NCI-H2107 (cell line): Measurements from ENCODE around the gene MSH2.
"Not testable (repeated sequence)": the region's sequence is repeated elsewhere in the genome, so short reads cannot be mapped to it uniquely, and the experiment has no call there.

Experiments used
- DNase-seq: peaks from one replicate; lab custom pipeline; 2025; lab: John Stamatoyannopoulos, UW

Gene MSH2

DNA sequence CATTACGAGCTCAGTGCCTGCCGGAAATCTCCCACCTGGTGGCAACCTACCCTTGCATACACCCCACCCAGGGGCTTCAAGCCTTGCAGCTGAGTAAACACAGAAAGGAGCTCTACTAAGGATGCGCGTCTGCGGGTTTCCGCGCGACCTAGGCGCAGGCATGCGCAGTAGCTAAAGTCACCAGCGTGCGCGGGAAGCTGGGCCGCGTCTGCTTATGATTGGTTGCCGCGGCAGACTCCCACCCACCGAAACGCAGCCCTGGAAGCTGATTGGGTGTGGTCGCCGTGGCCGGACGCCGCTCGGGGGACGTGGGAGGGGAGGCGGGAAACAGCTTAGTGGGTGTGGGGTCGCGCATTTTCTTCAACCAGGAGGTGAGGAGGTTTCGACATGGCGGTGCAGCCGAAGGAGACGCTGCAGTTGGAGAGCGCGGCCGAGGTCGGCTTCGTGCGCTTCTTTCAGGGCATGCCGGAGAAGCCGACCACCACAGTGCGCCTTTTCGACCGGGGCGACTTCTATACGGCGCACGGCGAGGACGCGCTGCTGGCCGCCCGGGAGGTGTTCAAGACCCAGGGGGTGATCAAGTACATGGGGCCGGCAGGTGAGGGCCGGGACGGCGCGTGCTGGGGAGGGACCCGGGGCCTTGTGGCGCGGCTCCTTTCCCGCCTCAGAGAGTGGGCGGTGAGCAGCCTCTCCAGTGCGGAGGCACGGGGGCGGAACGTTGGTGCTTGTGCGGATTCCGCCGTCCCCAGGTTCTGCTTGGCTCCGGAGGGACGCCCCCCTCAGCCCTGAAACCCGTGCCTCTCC lies at the start of gene MSH2:
Gene MSH2 (plus strand): TSS at position 352 of the 804 bp plus-strand sequence. CDS start 36 bp downstream, at position 388.
- peak; percentile 78 for DNase-seq

DNA sequence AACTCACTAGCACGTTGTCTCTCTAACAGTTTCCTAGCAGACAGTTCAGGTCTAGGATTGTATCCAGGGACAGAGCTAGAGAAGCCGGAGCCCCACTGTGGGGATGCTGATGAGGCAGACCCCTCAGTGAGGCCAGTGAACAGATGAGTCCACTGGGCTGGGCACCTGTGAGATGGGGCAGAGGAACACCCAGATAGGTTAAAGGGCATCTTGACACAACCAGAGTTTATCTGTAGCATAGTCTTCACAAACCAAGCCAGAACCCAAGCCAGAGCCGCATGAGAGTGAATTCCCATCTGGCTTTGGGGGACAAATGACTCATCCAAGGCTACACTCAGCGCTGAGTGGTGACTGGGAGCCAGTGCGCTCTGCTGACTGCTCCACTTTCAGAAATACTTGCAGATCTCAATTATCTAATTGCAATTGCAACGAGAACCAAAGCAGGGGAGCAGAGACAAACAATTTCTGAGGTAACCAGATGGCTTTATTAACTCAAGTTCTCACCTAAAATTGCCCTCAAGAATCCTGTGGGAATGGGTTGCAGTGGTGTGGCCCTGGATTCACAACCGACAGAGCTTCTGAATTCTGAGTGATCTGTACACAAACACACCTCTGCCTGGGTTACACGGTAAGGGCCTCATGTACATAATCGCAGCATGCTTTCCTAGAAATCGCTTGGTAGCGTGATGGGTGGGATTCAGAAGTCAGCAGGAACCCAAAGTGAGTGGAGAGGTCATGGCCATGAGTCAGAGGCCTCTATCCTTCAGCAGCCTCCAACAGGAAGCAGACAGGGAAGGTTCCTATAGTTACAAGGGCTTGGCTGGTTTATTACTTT lies 48.7 kb upstream of the MSH2 start:
- DNase-seq: no peak

DNA sequence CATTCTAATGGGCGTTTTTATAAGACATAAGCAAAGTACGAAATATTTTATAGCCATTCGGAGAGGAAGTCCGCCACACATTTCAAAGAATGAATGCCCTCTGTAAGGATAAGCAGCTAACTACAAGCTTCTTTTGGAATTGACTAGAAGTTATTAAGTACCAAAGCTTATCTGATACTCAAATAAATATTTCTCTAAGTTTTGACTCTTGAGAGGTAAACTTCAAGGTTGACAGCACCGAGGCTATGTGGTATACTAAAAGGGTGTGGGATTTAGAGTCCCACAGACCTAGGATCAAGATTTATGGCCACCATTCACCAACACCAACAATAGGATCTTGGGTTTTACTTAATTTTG lies 48.1 kb upstream of the MSH2 start:
- DNase-seq: no peak

DNA sequence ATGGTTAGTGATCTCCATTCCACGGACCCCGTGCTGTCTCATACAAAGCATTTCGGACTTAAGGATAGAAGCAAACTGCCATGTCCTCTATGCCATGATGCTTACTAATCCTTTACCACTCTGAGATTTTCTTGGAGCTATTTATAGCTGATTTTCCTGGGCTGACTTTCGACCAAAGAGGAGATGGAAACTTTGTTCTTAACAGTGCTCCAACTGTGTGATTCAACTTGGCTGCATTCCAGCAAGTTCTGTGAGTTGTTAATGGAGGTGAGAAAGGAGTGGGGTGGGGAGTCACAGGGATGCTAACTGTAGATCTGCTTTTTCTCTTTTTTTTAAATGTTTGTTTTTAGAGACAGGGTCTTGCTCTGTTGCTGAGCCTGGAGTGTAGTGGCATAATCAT lies 45.5 kb upstream of the MSH2 start:
- no peak for DNase-seq

DNA sequence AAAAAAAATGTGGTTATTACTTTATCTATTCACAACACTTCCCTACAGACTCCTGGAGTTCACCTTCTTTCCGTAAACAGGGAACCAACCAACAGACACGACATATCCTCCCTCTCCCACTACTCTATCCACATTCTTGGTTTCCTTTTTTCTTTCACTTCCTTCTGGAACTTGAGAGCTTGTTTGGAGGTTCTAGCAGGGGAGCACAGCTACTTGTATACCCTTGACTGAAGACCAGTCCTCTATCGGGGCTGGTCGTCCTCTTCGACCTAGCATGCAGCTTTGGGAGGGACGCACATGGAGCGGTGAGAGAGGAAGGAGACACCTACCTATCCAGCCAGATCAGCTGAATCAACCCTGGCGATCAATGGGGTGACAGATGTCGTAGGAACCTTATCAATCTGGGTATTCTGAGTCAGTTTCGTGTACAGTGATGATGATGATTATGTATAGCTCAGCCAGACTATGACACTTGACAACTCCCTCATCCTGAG lies 43.5 kb upstream of the MSH2 start:
- DNase-seq: no peak

DNA sequence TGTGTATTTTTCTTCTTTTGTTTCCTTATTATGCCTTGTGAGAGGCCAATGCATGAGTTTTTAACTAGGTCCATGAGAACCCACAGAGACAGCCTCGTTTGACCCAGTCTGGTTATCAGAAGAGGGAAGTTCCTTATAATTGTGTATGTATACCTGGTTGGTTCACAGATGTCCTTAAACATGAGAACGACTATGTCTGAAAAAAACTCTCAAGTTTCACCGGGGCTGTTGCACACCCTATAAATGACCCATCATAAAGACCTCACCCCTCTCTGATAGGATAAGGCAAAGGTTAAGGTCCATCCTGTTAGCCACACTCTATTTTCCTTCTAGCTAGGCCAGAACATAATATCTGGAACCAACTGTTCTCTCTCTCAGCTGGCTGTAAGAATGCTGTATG lies 42.7 kb upstream of the MSH2 start:
- no peak for DNase-seq

DNA sequence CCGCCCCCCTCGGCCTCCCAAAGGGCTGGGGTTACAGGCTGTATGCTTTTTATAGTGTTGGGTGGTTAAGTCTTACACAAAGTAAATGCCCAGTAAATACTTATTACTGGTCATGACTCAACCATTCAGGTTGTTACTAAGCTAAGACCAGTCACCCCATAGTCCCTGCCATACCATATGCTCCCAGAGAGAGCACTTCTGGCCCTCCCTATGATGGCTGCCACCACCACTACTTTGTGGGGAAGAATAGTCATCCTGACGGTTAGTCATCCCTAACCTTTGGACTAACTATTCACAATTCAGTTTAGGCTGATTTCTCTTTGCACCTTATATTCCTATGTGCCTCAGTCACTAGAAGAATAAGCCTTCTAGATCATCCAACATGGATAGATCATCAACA lies 42.0 kb upstream of the MSH2 start:
- no peak for DNase-seq

DNA sequence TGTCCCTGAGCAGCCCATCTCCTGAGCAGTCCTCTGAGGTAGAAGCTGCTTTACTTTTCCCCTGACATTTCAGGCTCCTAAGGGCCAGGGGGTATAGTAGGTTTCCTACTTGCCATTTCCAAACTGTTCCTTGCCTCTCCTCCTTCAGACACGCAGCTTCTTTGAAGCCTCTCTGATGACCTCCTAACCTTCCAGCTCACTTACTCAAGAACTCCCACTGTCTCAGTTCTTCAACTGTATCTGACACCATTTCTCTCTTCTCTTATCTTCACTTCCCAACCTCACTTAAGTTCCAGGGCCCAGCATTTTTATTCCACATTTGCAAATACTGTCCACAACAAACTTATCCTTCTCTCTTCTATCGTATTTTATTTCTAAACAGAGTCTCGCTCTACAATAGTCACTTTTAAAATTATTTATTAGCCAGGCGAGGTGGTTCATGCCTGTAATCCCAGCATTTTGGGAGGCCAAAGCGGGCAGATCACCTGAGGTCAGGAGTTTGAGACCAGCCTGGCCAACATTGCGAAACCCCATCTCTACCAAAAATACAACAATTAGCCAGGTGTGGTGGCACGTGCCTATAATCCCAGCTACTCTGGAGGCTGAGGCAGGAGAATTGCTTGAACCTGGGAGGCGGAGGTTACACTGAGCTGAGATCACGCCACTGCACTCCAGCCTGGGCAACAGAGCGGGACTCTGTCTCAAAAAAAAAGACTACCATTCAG lies 41.3 kb upstream of the MSH2 start:
- not testable (repeated sequence) for DNase-seq

DNA sequence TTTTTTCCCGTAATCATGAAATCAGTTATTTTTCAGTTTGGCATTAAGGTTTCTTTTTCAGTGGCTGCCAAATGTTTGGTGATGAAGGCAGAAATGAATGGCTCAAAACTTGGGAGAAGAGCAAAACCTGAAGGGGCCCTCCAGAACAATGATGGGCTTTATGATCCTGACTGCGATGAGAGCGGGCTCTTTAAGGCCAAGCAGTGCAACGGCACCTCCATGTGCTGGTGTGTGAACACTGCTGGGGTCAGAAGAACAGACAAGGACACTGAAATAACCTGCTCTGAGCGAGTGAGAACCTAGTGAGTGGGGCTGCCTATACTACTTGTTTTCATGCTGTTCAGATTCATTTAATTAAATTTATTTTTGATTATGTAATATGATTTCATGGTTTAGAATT lies 29.2 kb upstream of the MSH2 start:
- DNase-seq: no peak

DNA sequence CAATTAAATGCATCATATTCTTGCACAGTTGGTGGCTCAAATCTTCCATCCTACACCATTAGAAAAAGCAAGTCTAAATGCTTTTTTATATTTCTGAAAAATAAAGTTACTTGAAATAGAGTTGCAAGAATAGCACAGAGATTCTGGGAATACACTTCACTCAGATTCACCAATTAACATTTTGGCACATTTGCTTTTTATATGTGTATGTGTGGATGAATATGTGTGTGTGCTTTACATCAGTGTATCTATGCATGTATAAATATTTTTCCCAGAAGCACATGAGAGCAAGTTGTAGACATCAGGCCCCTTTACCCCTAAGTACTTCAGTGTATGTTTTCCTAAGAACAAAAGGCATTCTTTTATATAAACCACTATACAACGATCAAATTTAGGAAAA lies 27.6 kb upstream of the MSH2 start:
- no peak for DNase-seq

DNA sequence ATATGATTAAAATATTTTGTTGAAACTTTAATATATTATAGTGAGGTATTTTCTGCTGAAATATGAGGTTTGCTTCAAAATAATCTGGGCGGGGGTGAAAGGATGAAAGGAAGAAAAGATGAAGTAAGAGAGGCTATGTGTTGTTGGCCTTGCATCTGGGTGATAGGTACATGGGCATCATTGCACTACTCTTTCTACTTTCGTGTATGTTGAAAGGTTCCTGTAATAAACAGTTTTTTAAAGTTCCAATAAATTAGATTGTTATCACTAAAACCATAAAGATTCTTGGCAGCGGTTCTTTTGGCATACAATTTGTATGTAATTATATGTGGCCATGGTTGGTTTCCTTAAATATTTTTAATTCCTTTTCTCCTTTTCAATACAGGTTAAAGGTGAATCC lies 23.6 kb upstream of the MSH2 start:
- DNase-seq: no peak

DNA sequence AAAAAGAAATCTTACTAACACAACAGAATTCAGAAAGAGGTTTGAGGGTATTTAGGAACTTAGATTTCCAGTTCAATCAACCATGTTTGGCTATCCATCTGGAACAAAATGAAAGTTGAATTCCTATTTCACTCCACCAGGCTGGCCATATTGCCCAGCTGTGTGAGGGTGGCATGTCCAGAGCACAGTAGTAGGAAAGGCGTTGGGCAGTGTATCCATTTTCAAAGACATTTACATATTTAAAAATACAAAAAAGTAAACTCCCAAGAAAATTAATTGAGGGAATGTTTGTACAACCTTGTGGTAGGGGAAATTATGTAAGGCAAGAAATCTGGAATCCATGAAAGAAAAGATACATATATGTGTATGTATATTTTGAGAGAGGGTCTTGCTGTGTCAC lies 21.5 kb upstream of the MSH2 start:
- DNase-seq: no peak

DNA sequence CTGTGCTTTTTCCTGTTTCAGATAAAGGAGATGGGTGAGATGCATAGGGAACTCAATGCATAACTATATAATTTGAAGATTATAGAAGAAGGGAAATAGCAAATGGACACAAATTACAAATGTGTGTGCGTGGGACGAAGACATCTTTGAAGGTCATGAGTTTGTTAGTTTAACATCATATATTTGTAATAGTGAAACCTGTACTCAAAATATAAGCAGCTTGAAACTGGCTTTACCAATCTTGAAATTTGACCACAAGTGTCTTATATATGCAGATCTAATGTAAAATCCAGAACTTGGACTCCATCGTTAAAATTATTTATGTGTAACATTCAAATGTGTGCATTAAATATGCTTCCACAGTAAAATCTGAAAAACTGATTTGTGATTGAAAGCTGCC lies 16.4 kb upstream of the MSH2 start:
- no peak for DNase-seq

DNA sequence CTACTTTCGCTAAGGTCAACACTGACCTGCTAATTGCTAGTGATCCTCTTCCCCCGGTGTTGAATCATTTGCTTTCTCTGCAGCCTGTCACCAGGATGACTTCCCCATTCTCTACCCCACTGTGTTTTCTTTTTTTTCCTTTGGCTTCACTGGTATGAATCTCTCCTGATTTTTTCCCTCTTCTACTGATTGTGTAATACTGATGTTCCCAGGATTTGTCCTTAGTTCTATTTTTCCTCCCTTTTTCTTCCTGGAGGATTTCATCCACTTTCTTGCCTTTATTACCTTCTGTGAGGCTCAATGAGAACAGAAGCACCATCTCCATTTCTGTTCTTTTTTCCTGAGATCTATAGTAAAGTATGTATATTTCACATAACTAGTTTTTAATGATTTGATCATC lies 14.1 kb upstream of the MSH2 start:
- no peak for DNase-seq

DNA sequence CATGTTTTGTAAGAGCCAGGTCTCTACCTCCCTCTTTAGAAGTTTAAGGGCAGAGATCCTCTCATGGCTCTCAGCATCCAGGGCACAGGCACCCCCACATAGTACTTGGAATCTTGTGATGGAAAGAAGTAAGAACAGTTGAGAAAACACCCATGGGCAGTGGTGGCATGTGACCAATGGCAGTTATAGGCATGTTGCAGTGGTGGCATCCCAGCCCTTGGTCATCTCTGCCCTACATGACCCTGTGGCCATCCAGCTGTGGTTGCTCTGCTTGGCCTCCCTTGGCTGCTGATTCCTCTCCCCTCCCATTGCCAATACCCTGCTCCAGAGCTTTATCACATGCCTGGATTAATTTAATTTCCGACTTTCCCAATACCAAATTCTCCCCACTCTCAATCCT lies 13.3 kb upstream of the MSH2 start:
- DNase-seq: no peak

DNA sequence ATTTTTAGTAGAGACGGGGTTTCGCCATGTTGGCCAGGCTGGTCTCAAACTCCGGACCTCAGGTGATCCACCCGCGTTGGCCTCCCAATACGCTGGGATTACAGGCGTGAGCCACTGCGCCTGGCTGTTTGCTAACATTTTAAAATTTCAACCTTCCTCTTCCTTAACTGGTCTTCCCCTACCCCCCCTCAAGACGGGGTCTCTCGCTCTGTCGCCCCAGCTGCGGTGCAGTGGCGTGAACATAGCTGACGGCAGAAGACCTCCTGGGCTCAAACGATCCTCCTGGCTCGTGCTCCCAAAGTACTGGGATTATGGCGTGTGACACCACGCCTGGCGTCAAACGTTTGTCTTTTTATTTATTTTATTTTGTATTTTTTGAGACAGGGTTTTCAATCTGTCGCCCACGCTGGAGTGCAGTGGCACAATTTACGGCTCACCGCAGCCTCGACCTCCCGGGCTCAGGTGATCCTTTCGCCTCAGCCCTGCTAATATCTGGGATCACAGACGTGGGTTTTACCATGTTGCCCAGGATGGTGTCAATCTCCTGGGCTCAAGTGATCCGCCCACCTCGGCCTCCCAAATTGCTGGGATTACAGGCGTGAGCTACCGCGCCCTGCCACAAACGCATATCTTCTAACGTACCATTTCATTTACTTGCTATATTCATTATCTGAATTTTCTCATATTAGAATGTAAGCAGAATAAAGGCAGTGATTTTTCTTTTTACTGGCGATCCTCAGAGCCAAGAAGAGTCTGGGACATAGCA lies 984 bp upstream of the MSH2 start:
- no peak for DNase-seq

DNA sequence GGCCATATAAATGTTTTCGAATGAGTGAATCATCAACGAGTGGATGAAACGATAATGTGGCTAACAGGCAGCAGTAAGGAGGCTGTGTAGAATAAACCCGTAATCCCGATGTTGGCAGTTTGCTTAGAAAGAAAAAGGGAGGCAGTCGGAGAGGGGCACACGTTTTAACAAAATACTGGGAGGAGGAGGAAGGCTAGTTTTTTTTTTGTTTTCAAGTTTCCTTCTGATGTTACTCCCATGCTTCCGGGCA lies 476 bp upstream of the MSH2 start:
- DNase-seq: no peak

DNA sequence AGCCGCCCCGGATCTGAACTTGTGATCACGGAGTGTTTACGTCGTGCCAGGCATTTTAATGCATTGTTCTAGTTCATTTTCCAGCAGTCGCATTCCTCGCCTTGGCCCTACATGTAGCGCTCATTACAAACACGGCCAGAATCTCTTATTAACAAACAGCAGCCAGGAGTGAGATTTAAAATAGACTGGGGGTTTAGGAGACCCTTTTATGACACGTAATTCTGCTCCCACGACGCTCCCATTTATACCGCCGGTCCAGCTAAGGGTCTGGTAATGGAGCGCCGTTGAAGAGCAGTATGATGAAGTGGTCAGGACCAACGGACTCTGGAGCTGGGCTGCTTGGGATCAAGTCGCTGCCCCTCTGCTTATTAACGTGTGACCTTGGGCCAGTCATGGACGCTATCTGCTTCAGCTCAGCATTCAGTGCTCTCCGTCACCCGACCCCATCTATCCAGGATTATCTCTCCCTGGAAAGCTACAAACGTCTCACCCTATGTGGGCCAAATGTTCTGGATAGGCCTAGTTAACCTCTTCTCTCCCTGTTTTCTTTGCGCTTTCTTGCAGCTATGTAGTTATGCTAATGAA lies 745 bp downstream of the MSH2 start:
- no peak for DNase-seq

DNA sequence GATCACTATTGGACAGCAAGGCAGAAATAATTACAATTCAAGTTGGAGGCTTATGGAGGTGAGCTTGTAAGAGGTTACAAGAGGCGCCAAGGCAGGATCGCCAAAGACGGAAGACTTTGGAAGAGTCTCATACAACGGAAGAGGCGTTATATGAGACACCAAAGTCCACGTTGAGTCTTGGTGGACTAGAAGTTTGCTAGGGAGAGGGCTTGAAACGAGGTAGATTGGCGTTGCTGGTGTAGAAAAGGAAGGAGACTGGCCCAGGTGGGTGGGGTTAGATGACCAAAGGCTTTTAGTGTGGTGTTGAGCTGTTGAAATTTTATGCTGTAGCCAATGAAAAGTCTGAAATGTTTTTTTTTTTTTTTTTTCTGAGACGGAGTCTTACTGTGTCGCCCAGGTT lies 1.4 kb downstream of the MSH2 start:
- no peak for DNase-seq

DNA sequence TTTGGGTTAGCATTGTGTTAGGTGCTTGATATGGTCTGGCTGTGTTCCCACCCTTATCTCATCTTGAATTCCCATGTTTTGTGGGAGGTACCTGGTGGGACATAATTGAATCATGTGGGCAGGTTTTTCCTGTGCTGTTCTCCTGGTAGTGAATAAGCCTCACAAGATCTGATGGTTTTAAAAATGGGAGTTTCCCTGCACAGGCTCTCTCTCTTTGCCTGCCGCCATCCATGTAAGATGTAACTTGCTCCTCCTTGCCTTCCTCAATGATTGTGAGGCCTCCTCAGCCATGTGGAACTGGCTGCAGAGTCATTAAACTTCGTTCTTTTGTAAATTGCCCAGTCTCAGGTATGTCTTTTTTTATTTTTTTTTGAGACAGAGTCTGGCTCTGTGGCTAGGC lies 2.8 kb downstream of the MSH2 start:
- DNase-seq: no peak

DNA sequence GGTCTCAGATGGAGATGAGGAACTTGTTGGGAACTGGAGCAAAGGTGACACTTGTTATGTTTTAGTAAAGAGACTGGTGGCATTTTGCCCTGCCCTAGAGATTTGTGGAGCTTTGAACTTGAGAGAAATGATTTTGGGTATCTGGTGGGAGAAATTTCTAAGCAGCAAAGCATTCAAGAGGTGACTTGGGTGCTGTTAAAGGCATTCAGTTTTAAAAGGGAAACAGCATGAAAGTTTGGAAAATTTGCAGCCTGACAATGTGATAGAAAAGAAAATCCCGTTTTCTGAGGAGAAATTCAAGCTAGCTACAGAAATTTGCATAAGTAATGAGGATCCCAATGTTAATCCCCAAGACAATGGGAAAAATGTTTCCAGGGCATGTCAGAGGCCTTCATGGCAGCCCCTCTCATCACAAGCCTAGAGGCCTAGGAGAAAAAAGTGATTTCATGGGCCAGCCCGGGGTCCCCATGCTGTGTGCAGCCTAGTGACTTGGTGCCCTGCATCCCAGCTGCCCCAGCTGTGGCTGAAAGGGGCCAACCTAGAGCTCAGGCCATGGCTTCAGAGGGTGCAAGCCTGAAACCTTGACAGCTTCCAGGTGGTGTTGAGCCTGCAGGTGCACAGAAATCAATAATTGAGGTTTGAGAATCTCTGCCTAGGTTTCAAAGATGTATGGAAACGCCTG lies 3.8 kb downstream of the MSH2 start:
- not testable (repeated sequence) for DNase-seq
